AG04449 (cell line): ENCODE results near the gene COPRS.
"Not testable (repeated sequence)": the region's sequence is repeated elsewhere in the genome, so short reads cannot be mapped to it uniquely, and the experiment has no call there.

ENCODE experiments used
- CTCF ChIA-PET: fragments of 350-600 bp; formaldehyde crosslinking; extraction: SDS; loops from one replicate; lab custom pipeline; 2021; ENCODE audit warnings: antibody characterized with exemption; lab: Yijun Ruan, JAX
- POLR2A ChIA-PET: fragments of 400-600, 350-600 bp; formaldehyde crosslinking; extraction: SDS; loops from one replicate; lab custom pipeline; 2020; ENCODE audit warnings: antibody characterized with exemption, inconsistent platforms; lab: Yijun Ruan, JAX
- DNase-seq: peaks from one replicate; pipeline ENCODE4 v3.0.0-alpha.2; 2010; ENCODE audit warnings: low read depth, low spot score
- H3K4me3 ChIP-seq: 2 replicates; pipeline ENCODE4 v1.5.1; 2011; ENCODE audit warnings: low read depth, mild to moderate bottlenecking, control low read depth, low read length
- TF ChIP-seq, protein P1 (sequence below): IDR thresholded peaks from one replicate; pipeline ENCODE4 v1.5.1; 2011; ENCODE audit warnings: mild to moderate bottlenecking, moderate library complexity, low read length, control low read depth, inconsistent platforms; ENCODE audit not compliant: insufficient read depth; ENCODE audit errors: missing control alignments

Gene COPRS

GRCh38 chr17:31832746-31833145, 26.3 kb downstream of the COPRS start:
- H3K4me3 ChIP-seq = no peak overlapping the region
- TF ChIP-seq, protein P1, sequence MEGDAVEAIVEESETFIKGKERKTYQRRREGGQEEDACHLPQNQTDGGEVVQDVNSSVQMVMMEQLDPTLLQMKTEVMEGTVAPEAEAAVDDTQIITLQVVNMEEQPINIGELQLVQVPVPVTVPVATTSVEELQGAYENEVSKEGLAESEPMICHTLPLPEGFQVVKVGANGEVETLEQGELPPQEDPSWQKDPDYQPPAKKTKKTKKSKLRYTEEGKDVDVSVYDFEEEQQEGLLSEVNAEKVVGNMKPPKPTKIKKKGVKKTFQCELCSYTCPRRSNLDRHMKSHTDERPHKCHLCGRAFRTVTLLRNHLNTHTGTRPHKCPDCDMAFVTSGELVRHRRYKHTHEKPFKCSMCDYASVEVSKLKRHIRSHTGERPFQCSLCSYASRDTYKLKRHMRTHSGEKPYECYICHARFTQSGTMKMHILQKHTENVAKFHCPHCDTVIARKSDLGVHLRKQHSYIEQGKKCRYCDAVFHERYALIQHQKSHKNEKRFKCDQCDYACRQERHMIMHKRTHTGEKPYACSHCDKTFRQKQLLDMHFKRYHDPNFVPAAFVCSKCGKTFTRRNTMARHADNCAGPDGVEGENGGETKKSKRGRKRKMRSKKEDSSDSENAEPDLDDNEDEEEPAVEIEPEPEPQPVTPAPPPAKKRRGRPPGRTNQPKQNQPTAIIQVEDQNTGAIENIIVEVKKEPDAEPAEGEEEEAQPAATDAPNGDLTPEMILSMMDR = no peak
- POLR2A ChIA-PET = no interaction called here
- CTCF ChIA-PET = interaction anchor here (3.5 to 5.0 kb wide), 2 partner anchors 9 to 274 kb away, joined by 15 to 28 read pairs; no protein-coding TSS in a partner anchor
- DNase-seq = no peak

GRCh38 chr17:31830971-31831858, 27.8 kb downstream of the COPRS start:
- TF ChIP-seq, protein P1 = no peak
- H3K4me3 ChIP-seq = no peak overlapping the region
- CTCF ChIA-PET = interaction anchor here (3.5 to 5.0 kb wide), 2 partner anchors 11 to 273 kb away, joined by 15 to 28 read pairs; no protein-coding TSS in a partner anchor
- DNase-seq = no peak
- POLR2A ChIA-PET = interaction anchor here (0.7 to 1.0 kb wide), 2 partner anchors 77 to 242 kb away, joined by 3 to 4 read pairs; no protein-coding TSS in a partner anchor

GRCh38 chr17:31829649-31830048, 29.4 kb downstream of the COPRS start:
- ChIA-PET CTCF (interaction anchor here (5.0 kb wide), 1 partner anchor 12 kb away, joined by 28 read pairs; no protein-coding TSS in a partner anchor), POLR2A (interaction anchor here (0.5 kb wide), 1 partner anchor 15 kb away, joined by 3 read pairs; no protein-coding TSS in a partner anchor)
- H3K4me3 ChIP-seq = no peak overlapping the region
- DNase-seq = no peak
- TF ChIP-seq, protein P1 = no peak

- H3K4me3 ChIP-seq, POLR2A ChIA-PET, DNase-seq: not testable (repeated sequence)
- CTCF ChIA-PET = interaction anchor here (0.6 to 5.0 kb wide), 2 partner anchors 13 to 15 kb away, joined by 3 to 28 read pairs; no protein-coding TSS in a partner anchor
These were observed 30.1 kb downstream of the COPRS start for GRCh38 chr17:31828955-31829354.

- TF ChIP-seq, protein P1 = no peak
- CTCF ChIA-PET = interaction anchor here (3.2 kb wide), 1 partner anchor 16 kb away, joined by 14 read pairs; no protein-coding TSS in a partner anchor
- no peak overlapping the region for H3K4me3 ChIP-seq
- POLR2A ChIA-PET = interaction anchor here (1.7 kb wide), 1 partner anchor 37 kb away, joined by 4 read pairs; no protein-coding TSS in a partner anchor
- DNase-seq = no peak
These were observed 32.9 kb downstream of the COPRS start for GRCh38 chr17:31825961-31826691.

DNA sequence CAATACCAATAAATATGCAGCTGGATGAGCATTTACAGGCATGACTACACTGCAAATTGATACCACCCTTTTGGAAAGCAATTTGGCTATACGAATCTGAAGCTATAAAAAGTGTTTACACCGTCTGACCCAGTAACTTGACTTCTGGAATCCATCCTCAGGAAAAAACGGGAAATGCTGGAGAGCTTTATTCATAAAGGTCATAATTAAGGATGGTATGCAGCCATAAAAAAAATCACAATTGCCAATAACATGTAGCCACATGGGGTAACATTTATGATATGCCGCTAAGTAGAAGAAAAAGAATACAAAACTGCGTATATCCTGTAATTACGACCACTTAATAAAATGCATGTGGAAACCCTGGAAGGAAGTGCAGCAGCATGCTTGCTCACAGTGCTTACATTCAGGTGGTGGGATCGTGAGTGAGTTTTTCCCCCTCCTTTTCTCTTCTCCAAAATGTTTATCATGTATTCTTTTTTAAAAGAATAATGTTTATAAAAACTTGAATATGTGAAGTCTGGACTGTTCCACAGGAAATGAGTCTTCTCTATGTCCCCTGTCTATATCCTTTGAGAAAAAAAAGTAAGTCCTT, 34.2 kb downstream of the COPRS start:
- TF ChIP-seq, protein P1 = no peak
- no peak for DNase-seq
- ChIA-PET POLR2A (no interaction called here), CTCF (interaction anchor here (3.2 kb wide), 1 partner anchor 17 kb away, joined by 14 read pairs; no protein-coding TSS in a partner anchor)
- no peak overlapping the region for H3K4me3 ChIP-seq
